Pancreas (tissue), 10 donors: ENCODE results near the gene C14orf132. TPM values are rescaled to one million over a fixed set of nuclear protein-coding genes. Genes with fewer than 3 reads are reported as not detected.
A peak's percentile ranks its signal among the peaks of the same experiment; 100 is the strongest.

ENCODE experiments used
- ATAC-seq, 4 donors: fragments of 200-7000 bp; cut with Tn5 transposase; one replicate each; pipeline versions ENCODE4 v1.8.0 to v1.9.1; 2020; ENCODE audit warnings: mild to moderate bottlenecking in 4 of 4, moderate library complexity in 4 of 4
- DNase-seq, 6 donors: peaks; one replicate each; pipeline ENCODE4 v3.0.0-alpha.2; 2020
- FAIRE-seq: peaks from 2 replicates; lab custom pipeline; 2012; peaks lifted over from hg19 to GRCh38; lab: Jason Lieb, UNC
- H3K27ac ChIP-seq, 4 donors: fragments of 200-600 bp; sonication (generic); 1 replicate in 3 of 4; 2 replicates in 1 of 4; pipeline versions ENCODE4 v1.5.0 to v1.8.0; 2020
- H3K27me3 ChIP-seq, 4 donors: fragments of 200-600 bp; one replicate each; pipeline ENCODE4 v1.8.0; 2021
- H3K36me3 ChIP-seq, 3 donors: fragments of 200-600 bp; sonication (generic) in 1 of 3; one replicate each; pipeline versions ENCODE4 v1.5.0 to v1.8.0; 2020 to 2021
- H3K4me1 ChIP-seq, 3 donors: fragments of 200-600 bp; one replicate each; pipeline ENCODE4 v1.8.0; 2021
- H3K4me3 ChIP-seq, 4 donors: fragments of 200-600 bp; sonication (generic) in 2 of 4; one replicate each; pipeline versions ENCODE4 v1.5.0 to v1.8.0; 2020 to 2021
- H3K9me3 ChIP-seq, 4 donors: fragments of 200-600 bp; one replicate each; pipeline ENCODE4 v1.8.0; 2021
- WGBS, 2 donors: extraction: QIAGEN DNeasy Blood & Tissue Kit; methylation state at CpG; one replicate each; pipeline ENCODE4 v1.1.7; 2013; 5-methylcytosine and 5-hydroxymethylcytosine counted together
- intact Hi-C, 3 donors: fragments of 100-400 bp; cut with DNase I; formaldehyde crosslinking; loops; one replicate each; pipeline versions ENCODE4 v1.11.1 to v1.14.2; 2022
- polyA plus RNA-seq, 2 donors: library from polyadenylated mRNA; stranded (reverse); fragments of 200-250 nt; gene quantifications; one replicate each; pipeline ENCODE4 v1.2.3, GENCODE V29; 2013
- total RNA-seq, 6 donors: library from RNA; stranded (reverse); fragmentation: NEBNext Ultra II Directional in 4 of 6; extraction: Animal tissue kit (Norgen Biotek cat#: 25700) in 4 of 6; gene quantifications; one replicate each; pipeline versions ENCODE4 v1.2.1 to v1.2.4, GENCODE V29; 2021 to 2023
- TF ChIP-seq, protein P1 (sequence below), 4 donors: fragments of 200-600 bp; sonication (generic) in 3 of 4; IDR thresholded peaks; one replicate each; pipeline versions ENCODE4 v1.5.0 to v1.8.0; 2021; ENCODE audit warnings: antibody characterized with exemption in 4 of 4
- donor health status: healthy with polysubstance abuse.
- donor health status: DM: no; HTN: no; CAD: no; lungs with moderate emphysema.
- donor health status: DM: no; HTN: no; CAD: no.
- donor health status: control.
- donor health status: control.
- donor health status: Bipolar disorder and iron deficiency.
- donor health status: DM: yes; HTN: yes; CAD: no.
- donor health status: DM: no; HTN: no; CAD: no.
- donor health status: DM: no; HTN: no; CAD: no.
- donor health status: DM: yes; HTN: yes; CAD: no.

C14orf132 gene
- total and polyA plus RNA-seq, 8 donors: 1.5 to 11.7 (median 3.7) TPM

GRCh38 chr14:96077983-96078624 is 38.9 kb downstream of the C14orf132 start:
- no peaks in the 10 kb centered on the region for H3K9me3 ChIP-seq
- H3K27ac ChIP-seq: no peak overlapping the region
- peak in 2 of 4 donors; percentile 34 to 74 for ATAC-seq
- no peak overlapping the region for H3K4me3 ChIP-seq
- intact Hi-C loops: no loop called here
- WGBS, 2 donors: 60 to 83% methylated on average over 11 of the region's 11 CpGs
- H3K36me3 ChIP-seq: no peaks in the 10 kb centered on the region
- TF ChIP-seq, protein P1, sequence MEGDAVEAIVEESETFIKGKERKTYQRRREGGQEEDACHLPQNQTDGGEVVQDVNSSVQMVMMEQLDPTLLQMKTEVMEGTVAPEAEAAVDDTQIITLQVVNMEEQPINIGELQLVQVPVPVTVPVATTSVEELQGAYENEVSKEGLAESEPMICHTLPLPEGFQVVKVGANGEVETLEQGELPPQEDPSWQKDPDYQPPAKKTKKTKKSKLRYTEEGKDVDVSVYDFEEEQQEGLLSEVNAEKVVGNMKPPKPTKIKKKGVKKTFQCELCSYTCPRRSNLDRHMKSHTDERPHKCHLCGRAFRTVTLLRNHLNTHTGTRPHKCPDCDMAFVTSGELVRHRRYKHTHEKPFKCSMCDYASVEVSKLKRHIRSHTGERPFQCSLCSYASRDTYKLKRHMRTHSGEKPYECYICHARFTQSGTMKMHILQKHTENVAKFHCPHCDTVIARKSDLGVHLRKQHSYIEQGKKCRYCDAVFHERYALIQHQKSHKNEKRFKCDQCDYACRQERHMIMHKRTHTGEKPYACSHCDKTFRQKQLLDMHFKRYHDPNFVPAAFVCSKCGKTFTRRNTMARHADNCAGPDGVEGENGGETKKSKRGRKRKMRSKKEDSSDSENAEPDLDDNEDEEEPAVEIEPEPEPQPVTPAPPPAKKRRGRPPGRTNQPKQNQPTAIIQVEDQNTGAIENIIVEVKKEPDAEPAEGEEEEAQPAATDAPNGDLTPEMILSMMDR (IDR thresholded peaks at IDR 0.05): no peak
- H3K4me1 ChIP-seq: peaks cover 0 to 3% (median 0%) of the 10 kb centered on the region in 3 donors
- peak in 1 of 6 donors; percentile 37 for DNase-seq
- no peak for FAIRE-seq
- no peaks in the 10 kb centered on the region for H3K27me3 ChIP-seq

DNA sequence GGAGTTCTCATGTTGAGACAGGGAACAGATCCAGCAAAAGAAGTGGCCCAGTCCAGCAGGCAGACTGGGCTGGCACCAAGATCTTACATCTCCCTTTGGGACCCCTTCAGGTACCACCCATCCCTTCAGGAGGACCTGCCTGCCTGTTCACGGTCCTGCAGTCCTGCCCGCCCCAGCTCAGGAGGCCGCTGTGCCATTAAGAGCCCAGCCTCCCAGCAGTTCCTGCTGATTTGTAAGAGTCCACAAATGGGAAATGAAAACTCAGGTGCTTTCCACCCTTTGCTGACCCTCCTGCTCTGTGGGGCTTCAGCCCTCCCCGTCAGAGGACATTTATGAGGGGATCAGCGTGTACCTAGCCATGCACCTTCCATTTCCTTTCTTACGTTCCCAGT is 39.5 kb downstream of the C14orf132 start:
- TF ChIP-seq, protein P1 (IDR thresholded peaks at IDR 0.05): no peak
- Histone ChIP-seq H3K4me3 (no peak overlapping the region), H3K4me1 (peaks cover 0 to 8% (median 0%) of the 10 kb centered on the region in 3 donors), H3K27ac (no peak overlapping the region), H3K27me3 (no peaks in the 10 kb centered on the region), H3K36me3 (no peaks in the 10 kb centered on the region), H3K9me3 (no peaks in the 10 kb centered on the region)
- intact Hi-C loops: no loop called here
- FAIRE-seq (no peak), ATAC-seq (peak in 1 of 4 donors; percentile 31), DNase-seq (peak in 1 of 6 donors; percentile 31)
- WGBS, 2 donors: 88 to 90% methylated on average over 6 of the region's 6 CpGs

DNA sequence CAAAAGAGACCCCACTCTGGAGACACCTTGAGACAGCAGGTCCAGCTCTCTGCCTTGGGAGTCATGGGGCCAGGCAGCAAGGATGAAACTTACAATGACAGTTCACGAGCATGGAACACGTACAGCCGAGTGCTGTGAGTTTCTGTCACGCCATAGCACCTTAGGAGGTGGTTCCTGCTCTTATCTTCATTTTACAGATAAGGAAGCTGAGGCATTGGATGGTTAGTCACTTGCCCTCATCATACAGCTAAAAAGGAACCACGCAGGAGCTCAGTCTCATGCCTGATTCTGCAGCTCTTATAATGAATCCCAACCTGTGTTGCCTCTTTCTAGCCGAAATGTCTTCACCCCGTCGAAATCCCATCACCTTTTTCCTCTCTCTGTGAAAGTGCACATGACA is 39.9 kb downstream of the C14orf132 start:
- WGBS, 2 donors: 58 to 67% methylated on average over 8 of the region's 8 CpGs
- Histone ChIP-seq H3K4me3 (no peak overlapping the region), H3K4me1 (peaks cover 0 to 8% (median 0%) of the 10 kb centered on the region in 3 donors), H3K36me3 (no peaks in the 10 kb centered on the region), H3K9me3 (no peaks in the 10 kb centered on the region), H3K27ac (no peak overlapping the region), H3K27me3 (no peaks in the 10 kb centered on the region)
- ATAC-seq (no peak), FAIRE-seq (no peak), DNase-seq (peak in 1 of 6 donors; percentile 8)
- intact Hi-C loops: no loop called here
- TF ChIP-seq, protein P1 (IDR thresholded peaks at IDR 0.05): no peak

DNA sequence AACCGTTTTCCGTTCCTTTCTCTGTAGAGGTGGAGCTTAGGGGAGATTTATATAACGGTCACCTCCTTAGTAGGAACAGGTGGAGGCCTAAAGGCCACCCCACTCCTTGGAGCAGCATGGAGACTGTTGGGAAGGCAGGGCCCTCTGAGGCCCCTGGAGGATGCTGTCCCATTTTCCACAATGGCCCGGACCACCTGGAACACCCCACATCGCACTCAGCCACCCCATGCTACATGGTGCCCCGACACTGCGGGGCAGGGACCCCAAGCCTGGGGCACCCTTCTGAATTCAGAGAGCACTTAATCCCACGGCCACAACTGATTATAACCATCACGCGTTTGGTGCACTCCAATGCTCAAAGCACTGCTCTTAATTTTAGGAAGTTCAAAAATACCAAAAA is 41.4 kb downstream of the C14orf132 start:
- TF ChIP-seq, protein P1 (IDR thresholded peaks at IDR 0.05): no peak
- intact Hi-C loops: no loop called here
- H3K36me3 ChIP-seq: no peaks in the 10 kb centered on the region
- no peak overlapping the region for H3K4me3 ChIP-seq
- WGBS, 2 donors: 81 to 89% methylated on average over 10 of the region's 10 CpGs
- H3K27ac ChIP-seq: no peak overlapping the region
- H3K4me1 ChIP-seq: peaks cover 0 to 8% (median 0%) of the 10 kb centered on the region in 3 donors
- ATAC-seq (no peak), DNase-seq (peak in 1 of 6 donors; percentile 44), FAIRE-seq (no peak)
- H3K9me3 ChIP-seq: no peaks in the 10 kb centered on the region
- H3K27me3 ChIP-seq: no peaks in the 10 kb centered on the region

DNA sequence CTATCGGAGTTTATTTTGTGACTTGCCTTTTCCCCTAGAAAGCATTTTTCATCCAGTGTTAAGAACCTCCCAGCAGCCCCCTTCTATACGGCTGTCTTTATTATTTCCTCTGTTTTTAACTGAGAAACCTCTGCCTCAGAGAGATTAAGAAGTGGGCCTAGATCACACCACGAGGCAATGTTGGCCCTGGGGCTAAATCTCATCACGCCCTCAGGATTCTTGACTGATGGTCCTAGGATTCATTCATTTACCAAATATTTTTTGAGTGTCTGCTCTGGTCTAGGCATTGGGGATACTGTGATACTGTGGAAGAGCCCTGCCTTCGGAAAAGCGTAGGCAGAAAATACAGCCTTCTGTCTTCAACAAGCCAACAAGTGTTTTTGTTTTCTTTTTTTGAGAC is 42.1 kb downstream of the C14orf132 start:
- intact Hi-C loops: no loop called here
- 86 to 95% methylated on average over 6 of the region's 6 CpGs for WGBS, 2 donors
- FAIRE-seq: no peak

More for the DNA sequence above, 42.1 kb downstream of the C14orf132 start:
- ATAC-seq (no peak), DNase-seq (no peak)
- H3K27ac ChIP-seq: no peak overlapping the region
- peaks cover 0 to 8% (median 0%) of the 10 kb centered on the region in 3 donors for H3K4me1 ChIP-seq
- TF ChIP-seq, protein P1 (IDR thresholded peaks at IDR 0.05): no peak
- no peaks in the 10 kb centered on the region for H3K9me3 ChIP-seq
- no peak overlapping the region for H3K4me3 ChIP-seq
- H3K36me3 ChIP-seq: no peaks in the 10 kb centered on the region
- H3K27me3 ChIP-seq: no peaks in the 10 kb centered on the region
